GM11168 (cell line): ENCODE measurements around the gene CAMK1D.

Experiments used
- in situ Hi-C: fragments of 300-500 bp; cut with MboI; formaldehyde crosslinking; loops from one replicate; pipeline ENCODE4 v1.12.0; 2022; ENCODE audit warnings: low sequenced_read_pairs; ENCODE audit not compliant: unreplicated experiment

CAMK1D gene

DNA sequence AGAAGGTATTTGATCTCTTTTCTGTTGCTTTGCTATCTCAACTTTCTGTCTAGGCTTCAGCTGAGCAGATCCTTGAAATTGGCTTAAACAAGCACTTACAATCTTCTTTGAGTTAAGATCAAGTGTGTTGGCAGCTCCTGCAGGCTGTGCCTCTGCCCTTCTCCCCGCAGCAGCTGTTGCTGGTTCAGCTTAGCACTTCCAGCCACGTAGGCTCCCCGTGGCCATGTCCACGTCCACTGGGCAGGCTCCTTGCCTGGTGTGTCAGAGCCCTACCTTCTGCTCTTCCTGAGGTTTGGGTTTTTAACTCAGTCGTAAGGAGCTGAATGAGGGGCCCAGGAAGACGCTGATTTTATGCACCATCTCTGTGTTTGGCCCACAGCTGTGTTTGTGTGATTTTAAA is 47.2 kb downstream of the CAMK1D start:
- in situ Hi-C loops: no loop called here

DNA sequence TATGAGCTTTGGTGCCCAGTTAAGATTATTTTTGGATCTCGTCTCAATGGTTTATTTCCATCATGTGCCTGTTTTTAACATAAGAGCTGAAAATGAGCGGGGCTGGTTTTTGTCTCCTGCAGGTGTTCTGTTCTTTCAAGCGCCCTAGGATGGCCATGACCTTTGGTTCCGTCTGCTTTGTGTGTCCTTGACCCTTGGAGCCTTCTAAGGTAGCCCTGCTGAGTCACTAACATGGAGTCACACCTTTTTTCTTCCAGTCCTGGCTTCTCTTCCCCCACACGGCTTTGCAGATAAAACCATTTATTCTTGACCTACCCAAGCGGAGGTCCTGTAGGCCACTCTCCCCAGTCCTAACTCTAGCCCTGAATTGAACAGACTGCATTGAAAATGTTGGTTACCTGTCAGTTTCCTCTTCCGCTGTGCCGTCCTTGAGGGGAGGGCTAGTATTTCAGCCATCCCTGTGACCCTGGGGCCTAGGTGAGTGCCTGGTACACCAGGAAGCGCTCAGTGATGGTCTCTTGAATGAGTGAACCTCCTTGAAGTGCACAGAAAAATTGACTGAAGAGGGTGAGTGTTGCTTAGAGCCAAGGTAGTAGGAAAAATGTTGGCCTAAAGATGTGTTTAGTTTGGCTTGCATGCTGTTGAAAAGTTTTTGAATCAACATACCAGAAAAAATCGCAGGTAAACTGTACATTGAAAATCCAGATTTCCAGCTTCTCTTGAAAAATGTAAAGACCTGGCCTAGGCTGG is 48.0 kb downstream of the CAMK1D start:
- in situ Hi-C loops: no loop called here

DNA sequence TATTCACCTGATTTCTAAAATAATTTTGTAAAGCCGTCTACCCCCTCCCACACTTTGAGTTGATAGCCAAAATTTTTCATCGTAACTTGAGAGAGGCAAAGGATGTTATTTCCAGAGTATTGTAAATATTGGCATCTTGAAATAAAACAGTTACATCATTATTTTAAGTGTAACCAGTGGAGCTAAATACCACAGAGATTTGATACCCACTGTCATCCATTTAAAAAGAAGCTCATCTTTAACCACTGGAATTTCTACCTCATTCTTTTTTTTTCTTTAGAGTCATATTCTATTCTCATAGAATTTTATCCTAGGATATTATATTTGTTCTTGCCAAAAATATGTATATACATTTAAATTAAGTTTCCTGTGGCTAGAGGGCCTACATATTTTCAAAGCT is 48.6 kb downstream of the CAMK1D start:
- in situ Hi-C loops: no loop called here

DNA sequence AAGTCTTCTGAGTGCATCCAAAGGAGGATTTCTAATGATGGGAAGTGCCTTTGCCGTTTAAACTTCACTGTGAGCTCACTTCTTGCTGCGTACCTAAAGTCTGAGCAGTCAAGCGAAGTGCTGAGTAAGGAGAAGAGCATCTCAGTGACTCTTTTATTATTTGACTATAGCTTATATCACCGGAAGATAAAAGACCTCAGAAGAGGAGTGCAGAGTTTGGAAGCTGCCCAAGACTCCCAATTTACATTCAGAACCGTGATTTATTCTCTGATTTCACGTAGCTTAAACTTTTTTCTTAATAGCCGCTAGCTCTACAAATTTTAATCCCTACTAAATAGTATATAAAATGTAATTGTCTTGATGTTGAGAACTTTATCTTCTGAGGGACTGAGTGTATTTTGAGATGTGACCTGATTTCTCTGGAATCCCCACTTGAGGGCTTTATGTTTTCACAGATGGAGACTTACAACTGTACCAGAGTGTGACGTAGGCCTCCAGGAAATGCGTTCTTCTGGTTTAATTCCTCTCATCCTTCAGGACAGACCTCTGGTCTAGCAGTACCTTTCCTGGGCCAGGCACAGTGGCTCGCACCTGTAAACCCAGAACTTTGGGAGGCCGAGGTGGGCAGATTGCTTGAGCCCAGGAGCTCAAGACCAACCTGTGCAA is 51.1 kb downstream of the CAMK1D start:
- in situ Hi-C loops: no loop called here

- in situ Hi-C loops: no loop called here
Measured at GRCh38 chr10:12401466-12401865, 52.1 kb downstream of the CAMK1D start.

DNA sequence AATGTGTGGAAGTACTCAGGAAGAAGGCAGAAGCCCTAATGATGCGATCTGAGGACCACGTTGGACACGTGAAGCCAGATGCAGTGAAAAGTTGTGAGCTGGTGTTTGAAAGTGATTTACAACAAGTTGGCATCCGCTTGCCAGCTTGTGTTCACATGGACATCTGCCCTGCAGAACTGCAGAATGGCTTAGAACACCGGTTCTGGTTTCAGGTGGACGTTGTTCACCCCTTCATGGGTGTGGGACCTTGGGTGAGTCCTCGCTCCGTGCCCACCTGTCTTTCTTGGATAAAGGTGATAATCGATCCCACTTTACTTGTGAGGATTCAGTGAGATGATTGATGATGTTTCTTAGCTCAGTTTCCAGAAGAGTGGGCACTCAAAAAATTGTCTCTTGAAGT is 53.8 kb downstream of the CAMK1D start:
- in situ Hi-C loops: no loop called here

- in situ Hi-C loops: no loop called here
Measured at GRCh38 chr10:12405342-12406320, 56.3 kb downstream of the CAMK1D start.

DNA sequence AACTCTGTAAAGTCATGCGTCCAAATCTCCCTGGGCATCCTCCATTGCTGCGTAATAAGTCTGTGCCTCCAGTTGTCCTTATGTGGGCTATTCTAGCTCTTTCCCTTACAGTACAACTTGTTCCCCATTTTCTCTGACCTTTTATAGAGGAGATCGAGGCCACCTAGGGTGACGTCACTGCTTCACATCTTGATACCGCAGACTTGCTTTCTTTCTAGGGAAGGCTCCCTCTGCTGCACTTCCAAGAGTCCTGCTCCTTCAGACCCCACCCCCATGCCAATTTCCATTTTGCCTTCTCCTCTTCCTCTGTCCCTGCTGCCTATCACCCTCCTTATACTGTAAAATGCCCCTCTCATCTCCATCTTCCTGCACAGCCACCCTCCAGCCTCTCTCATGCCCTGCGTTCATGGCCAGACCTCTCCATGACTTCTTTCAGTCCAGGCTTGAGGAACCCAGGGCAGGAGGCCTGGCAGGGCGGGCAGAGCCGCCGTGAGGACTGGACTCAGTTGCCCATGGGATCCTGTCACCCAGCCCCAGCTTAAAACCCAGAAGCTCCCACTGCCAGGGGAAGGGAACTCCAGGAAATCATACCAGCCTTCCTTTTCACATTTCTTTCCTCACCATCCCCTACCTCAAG is 57.5 kb downstream of the CAMK1D start:
- in situ Hi-C loops: no loop called here

- in situ Hi-C loops: no loop called here
Measured at GRCh38 chr10:12408472-12408871, 59.1 kb downstream of the CAMK1D start.

DNA sequence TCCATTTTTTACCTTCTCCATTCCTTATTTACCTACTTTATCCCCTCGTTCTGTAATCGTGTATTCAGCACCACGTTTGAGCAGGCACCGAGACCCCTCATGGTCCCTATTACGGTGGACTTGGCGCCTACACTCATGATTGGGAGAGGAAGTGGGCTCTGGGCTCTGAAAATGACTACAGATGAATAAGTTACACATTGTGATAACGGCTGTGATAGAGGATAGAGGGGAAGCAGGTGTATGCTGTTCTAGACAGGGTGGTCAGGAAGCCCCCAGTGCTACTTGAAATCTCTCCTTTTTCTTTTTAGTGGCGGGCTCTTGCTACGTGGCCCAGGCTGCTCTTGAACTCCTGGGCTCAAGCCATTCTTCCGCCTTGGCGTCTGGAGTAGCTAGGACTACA is 59.8 kb downstream of the CAMK1D start:
- in situ Hi-C loops: no loop called here

DNA sequence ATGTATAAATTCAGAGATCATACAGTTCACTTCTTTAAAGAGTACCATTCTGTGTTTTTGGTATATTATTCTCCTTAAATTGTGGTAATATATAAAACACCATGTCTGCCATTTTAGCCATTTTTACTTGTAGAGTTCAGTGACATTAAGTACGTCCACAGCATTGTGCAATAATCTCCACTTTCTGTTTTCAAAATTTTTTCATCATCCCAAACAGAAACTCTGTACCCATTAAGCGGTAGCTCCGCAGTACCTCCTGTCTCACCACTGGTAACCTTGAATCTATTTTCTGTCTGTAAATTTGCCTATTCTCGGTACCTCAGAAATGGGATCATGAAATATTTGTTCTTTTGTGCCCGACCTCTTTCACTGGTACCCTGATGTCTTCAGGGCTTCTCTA is 60.3 kb downstream of the CAMK1D start:
- in situ Hi-C loops: no loop called here

DNA sequence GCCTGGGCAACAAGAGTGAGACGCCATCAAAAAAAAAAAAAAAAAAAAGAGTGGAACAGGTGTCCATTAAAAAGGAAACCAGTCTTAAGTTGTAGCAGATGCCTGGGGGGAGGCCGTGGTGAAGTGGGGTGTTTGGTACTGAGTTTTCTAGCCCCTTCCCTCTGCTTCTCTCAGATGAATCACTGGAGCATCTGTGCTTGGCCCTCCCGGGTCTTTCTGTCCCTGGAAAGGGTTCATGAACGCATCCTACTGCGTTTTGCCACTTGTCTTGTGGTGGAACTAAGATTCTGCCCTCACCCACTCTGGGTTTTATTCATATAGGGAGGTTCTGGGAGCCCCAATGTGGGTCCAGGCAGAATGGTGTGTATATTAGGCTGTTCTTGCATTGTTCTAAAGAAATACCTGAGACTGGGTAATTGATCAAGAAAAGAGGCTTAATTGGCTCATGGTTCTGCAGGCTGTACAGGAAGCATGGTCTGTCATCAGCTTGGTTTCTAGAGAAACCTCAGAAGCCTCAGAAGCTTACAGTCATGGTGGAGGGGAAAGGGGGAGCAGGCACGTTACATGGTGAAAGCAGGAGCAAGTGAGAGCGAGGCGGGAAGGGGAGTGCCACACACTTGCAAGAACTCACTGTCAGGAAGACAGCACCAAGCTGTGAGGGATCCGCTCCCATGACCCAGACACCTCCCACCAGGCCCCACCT is 63.5 kb downstream of the CAMK1D start:
- in situ Hi-C loops: no loop called here

GRCh38 chr10:12413369-12413711 is 64.0 kb downstream of the CAMK1D start:
- in situ Hi-C loops: no loop called here

DNA sequence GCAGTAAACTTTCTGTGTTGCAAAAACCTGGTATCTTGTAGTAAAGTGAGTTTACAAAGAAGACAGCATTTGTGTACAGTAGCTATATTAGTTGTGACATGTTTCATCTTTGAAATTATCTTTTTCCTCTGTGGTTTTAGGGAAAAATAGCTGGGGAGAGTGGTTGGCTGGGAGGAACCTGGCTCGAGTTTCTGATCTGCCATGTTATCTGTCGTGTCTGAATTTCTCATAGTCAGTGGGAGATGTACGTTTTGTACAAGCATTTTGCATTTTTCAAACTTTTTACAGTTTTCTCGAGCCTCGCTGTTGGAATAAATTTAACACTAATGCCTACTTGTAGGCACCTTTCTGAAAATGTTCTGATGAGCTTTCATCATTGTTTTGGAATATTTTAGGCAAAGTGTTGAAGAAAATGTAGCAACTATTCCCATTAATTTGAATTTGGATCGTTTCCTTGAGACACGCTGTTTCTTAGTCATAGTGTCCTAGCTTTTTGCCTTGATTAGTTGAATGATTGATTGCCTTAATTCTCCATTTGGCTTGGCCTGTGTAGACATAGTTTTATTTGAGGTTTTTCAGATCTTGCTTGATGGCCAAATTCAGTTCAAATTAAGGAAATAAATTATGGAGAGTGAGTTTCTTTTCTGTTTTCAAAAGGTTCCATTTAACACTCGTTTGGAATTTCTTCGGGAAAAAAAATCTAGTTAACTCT is 65.1 kb downstream of the CAMK1D start:
- in situ Hi-C loops: no loop called here

DNA sequence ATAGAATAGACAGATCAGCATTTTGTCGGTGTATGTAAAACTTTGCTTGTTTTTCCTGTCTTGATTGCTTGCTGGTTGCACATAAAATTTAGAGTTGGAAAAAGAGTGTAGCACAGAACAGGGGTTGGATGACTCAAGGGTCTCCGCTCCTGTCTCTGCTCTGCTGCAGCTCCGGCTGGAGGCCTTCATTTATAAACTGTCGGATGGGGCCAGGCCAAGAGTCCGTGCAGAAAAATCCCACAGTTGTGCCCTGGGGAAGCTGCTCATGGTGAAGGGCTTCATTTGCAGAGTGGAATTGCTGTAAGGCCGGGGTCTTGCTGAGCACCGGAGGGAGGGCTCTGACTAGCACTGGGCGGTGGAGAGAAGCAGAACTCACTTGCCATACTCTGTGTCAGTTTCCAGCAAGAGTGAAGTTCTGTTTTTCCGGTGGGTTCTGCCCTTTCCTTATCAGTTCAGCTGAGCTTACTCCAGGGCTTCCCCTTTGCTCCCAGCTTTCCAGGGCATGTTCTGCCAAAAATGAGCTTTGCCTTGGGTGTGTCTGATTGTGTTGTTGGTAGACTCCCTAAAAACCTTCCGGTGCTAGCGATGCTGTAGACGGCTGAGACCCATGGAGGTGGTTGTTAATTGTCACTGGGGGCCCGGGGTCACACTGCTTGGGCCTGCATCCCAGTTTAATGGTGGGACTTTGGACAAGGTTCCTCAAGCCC is 67.2 kb downstream of the CAMK1D start:
- in situ Hi-C loops: no loop called here

- in situ Hi-C loops: no loop called here
Measured at GRCh38 chr10:12417331-12417730, 68.0 kb downstream of the CAMK1D start.

DNA sequence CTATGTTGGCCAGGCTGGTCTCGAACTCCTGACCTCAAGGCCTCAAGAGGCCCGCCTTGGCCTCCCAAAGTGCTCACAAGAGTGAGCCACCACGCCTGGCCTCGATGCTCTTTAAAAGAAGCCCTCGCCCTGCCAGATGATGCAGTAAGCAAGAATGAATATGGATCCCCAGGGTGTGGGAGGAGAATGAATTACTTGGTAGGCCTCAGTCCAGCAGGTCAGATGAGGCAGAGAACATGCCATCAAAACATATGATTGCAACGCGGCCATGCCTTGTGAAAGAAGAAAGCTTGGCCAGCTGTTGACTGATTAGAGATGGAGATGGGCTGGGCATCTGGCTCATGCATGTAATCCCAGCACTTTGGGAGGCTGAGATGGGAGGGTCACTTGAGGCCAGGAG is 68.7 kb downstream of the CAMK1D start:
- in situ Hi-C loops: no loop called here

DNA sequence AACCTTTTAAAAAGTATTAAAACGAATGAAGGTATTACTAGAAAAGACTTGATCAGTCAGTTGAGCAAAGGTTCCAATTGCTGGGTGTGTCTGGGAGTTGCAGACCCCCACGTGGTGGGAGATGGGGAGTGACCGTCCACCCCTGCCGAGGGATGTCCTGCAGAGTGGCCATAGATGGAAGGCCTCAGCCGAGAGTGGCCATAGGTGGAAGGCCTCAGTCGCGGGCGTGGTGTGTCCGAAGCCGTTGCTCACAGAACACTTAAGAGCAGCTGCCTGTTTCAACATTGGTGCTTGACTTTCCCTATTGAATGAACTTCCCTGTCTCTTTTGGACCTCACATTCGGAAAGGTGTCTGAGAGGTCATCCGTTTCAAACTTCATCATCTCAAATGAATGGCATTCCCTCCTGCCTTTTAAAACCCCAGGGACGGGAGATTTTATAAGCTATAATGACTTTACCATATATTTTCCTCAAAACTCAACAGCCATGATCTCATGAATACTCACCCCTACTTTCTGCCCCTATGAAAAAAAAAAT is 69.4 kb downstream of the CAMK1D start:
- in situ Hi-C loops: no loop called here
